Measurements from ENCODE around the gene ZNF366.

- TF ChIP-seq E2F1 (CRISPR knock-in tag; IDR thresholded peaks at IDR 0.05) (no peak), REPIN1 (CRISPR knock-in tag; IDR thresholded peaks at IDR 0.05; ENCODE audit: borderline replicate concordance, low read depth) (no peak), POLR2A (IDR thresholded peaks at IDR 0.05; ENCODE audit: insufficient read depth in 1 of 2, low read depth in 2 of 2, low read length in 2 of 2) (no peak), CEBPB (IDR thresholded peaks at IDR 0.05; ENCODE audit: borderline replicate concordance, low read depth, low read length) (no peak)
These were observed 72.3 kb downstream of the ZNF366 start for GRCh38 chr5:72434781-72435437.

All from HepG2 (cell line).